GM12891 (cell line): ENCODE results near the gene ANKRD28.
A peak's percentile ranks its signal among the peaks of the same experiment; 100 is the strongest.

Experiments
- DNase-seq: peaks from one replicate; pipeline ENCODE4 v3.0.0; 2011; ENCODE audit warnings: low spot score; ENCODE audit not compliant: insufficient read length
- FAIRE-seq: peaks from 2 replicates; lab custom pipeline; 2011; peaks lifted over from hg19 to GRCh38; lab: Jason Lieb, UNC
- PAX5 ChIP-seq: IDR thresholded peaks from 2 replicates; pipeline ENCODE4 v1.6.1; 2011; ENCODE audit warnings: low read length, moderate library complexity, mild to moderate bottlenecking; ENCODE audit not compliant: insufficient read depth, severe bottlenecking
- POLR2A ChIP-seq: IDR thresholded peaks from 2 replicates; pipeline ENCODE4 v1.6.1; 2011; ENCODE audit warnings: low read depth, low read length, control low read depth
- POLR2AphosphoS5 ChIP-seq: IDR thresholded peaks from 2 replicates; pipeline ENCODE4 v1.6.1; 2011; ENCODE audit warnings: low read depth, low read length, control low read depth
- POU2F2 ChIP-seq: IDR thresholded peaks from 2 replicates; pipeline ENCODE4 v1.6.1; 2011; ENCODE audit warnings: low read depth, mild to moderate bottlenecking, control low read depth, low read length, moderate library complexity
- SPI1 ChIP-seq: IDR thresholded peaks from 2 replicates; pipeline ENCODE4 v1.6.1; 2011; ENCODE audit warnings: low read depth, low read length, control low read depth
- TAF1 ChIP-seq: IDR thresholded peaks from 2 replicates; pipeline ENCODE4 v1.6.1; 2011; ENCODE audit warnings: low read depth, low read length, control low read depth

ANKRD28 gene

DNA sequence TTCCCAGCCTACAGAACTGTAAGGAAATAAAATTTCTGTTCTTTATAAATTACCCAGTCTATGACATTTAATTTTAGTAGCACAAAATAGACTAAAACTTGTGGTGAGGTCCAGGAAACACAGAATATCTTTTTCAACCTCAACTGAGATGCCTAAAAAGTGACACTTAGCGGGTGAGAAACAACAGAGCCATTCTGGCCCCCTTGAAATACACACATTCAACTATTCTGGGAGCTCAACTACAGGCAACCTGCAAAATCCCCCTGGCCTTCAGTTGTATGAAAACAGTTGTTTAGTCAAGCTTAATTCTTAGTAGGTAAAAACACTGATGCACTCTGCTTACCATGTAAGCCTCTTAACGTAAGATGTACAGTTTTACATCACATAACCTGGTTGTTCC is 66.8 kb downstream of the ANKRD28 start:
- TF ChIP-seq POU2F2 (no peak), POLR2AphosphoS5 (no peak), POLR2A (no peak), PAX5 (no peak), TAF1 (no peak), SPI1 (no peak)
- DNase-seq (no peak), FAIRE-seq (no peak)

DNA sequence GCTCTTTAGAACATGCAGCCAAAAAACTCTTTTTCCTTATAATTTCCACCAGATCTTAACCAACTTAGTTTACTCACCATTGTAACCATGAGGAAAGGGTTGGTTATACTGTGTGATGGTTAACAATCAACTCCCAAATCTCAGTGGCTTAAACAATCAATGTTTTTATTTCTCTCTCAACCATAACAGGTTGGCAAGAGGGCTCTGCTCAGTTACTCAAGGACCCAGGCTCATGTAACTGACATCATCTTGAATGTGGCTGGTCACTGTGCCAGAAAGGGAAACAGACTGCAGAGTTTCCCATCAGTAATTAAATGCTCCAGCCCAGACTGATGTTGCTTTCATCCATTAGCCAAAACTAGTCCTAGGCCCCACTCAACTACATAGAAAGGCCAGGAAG is 69.0 kb downstream of the ANKRD28 start:
- no peak for TF ChIP-seq POLR2AphosphoS5
- TF ChIP-seq POU2F2 = no peak
- no peak for TF ChIP-seq PAX5
- TF ChIP-seq POLR2A = no peak
- DNase-seq (no peak), FAIRE-seq (no peak)

DNA sequence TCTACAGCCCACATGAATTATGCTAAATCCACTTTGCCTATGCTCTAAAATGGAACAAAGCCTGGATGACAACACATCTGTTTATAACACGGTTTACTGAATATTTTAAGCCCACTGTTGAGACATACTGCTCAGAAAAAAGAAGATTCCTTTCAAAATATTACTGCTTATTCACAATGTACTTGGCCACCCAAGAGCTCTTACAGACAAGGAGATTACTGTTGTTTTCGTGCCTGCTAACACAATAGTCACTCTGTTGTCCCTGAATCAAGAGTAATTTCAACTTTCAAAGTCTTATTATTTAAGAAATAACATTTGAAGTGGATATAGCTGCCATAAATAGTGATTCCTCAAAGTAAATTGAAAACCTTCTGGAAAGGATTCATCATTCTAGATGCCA is 70.9 kb downstream of the ANKRD28 start:
- FAIRE-seq (no peak), DNase-seq (no peak)
- TF ChIP-seq SPI1 = no peak
- no peak for TF ChIP-seq TAF1
- no peak for TF ChIP-seq PAX5
- no peak for TF ChIP-seq POLR2A
- no peak for TF ChIP-seq POU2F2
- no peak for TF ChIP-seq POLR2AphosphoS5

GRCh38 chr3:15726043-15726442 is 71.7 kb downstream of the ANKRD28 start:
- DNase-seq = peak; percentile 5
- TF ChIP-seq POLR2AphosphoS5 = no peak
- no peak for TF ChIP-seq POU2F2
- no peak for TF ChIP-seq POLR2A
- TF ChIP-seq TAF1 = no peak
- no peak for TF ChIP-seq PAX5
- no peak for TF ChIP-seq SPI1
- FAIRE-seq = peak; percentile 83

DNA sequence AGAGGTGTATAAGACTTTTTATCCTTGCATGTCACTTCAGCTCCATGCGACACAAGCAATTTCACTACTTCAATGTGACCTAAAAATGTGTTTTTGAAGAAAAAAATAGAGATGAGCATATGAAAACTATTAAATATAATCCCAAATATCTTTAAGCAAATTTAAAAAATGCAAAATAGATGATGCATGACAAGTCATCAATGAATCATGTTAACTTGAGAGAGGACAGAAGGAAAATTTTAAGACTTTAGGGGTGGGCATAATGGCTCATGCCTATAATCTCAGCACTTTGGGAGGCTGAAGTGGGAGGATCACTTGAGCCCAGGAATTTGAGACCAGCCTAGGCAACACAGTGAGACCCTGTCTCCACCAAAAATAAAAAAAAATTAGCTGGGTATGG is 73.3 kb downstream of the ANKRD28 start:
- no peak for FAIRE-seq
- TF ChIP-seq POU2F2 (no peak), POLR2A (no peak), SPI1 (no peak), TAF1 (no peak), PAX5 (no peak), POLR2AphosphoS5 (no peak)
- no peak for DNase-seq

GRCh38 chr3:15723624-15723884 is 74.2 kb downstream of the ANKRD28 start:
- TF ChIP-seq POLR2A (no peak), SPI1 (no peak), PAX5 (no peak), POU2F2 (no peak), TAF1 (no peak), POLR2AphosphoS5 (no peak)
- no peak for FAIRE-seq

GRCh38 chr3:15722877-15723623 is 74.7 kb downstream of the ANKRD28 start:
- TF ChIP-seq POU2F2 (no peak), POLR2A (no peak), TAF1 (no peak), PAX5 (no peak), SPI1 (no peak), POLR2AphosphoS5 (no peak)
- FAIRE-seq (no peak), DNase-seq (no peak)

More at GRCh38 chr3:15723624-15723884, 74.2 kb downstream of the ANKRD28 start:
- DNase-seq = no peak

DNA sequence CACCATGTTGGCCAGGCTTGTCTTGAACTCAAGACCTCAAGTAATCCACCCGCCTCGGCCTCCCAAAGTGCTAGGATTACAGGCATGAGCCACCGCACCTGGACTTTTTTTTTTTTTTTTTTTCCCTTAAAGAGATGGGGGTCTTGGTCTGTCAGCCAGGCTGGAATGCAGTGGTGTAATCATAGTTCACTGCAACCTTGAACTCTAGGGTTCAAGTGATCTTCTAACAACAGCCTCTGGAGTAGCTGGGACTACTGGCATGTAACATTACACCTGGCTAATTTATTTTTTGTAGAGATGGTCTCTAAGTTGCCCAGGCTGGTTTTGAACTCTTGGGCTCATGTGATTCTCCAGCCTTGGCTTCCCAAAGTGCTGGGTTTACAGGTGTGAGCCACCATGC is 81.6 kb downstream of the ANKRD28 start:
- FAIRE-seq (no peak), DNase-seq (no peak)
- no peak for TF ChIP-seq TAF1
- TF ChIP-seq PAX5 = no peak
- TF ChIP-seq POLR2AphosphoS5 = no peak
- TF ChIP-seq SPI1 = no peak
- no peak for TF ChIP-seq POU2F2
- no peak for TF ChIP-seq POLR2A

- no peak for FAIRE-seq
- DNase-seq = no peak
- TF ChIP-seq SPI1 (no peak), PAX5 (no peak), POU2F2 (no peak), TAF1 (no peak), POLR2AphosphoS5 (no peak), POLR2A (no peak)
Measured at GRCh38 chr3:15714448-15714847, 83.3 kb downstream of the ANKRD28 start.
